COR-L47 (cell line): Measurements from ENCODE around the gene MACF1.
A peak's percentile ranks its signal among the peaks of the same experiment; 100 is the strongest.

Source experiments
- DNase-seq: peaks from one replicate; lab custom pipeline; 2025; lab: John Stamatoyannopoulos, UW

Gene MACF1

GRCh38 chr1:39395357-39395831, 190.9 kb downstream of the MACF1 start:
- DNase-seq: no peak

DNA sequence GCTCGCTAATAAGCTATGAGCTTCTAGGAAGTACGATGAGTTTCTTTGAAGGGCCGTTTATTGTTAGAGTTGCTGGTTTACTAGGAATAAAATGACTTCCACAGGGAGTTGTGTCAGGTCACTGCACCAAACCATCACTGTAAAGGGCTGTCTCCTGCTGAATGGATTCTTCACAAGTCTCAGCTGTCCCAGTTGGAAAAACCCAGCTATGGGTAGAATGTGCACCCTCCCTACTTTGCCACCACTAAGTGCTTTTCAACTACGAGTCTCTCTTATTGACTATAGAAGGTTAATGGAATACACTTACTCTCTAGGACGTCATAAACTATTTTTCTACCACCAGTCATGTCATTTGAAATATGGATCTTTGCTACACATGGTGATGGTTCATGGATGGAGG, 192.2 kb downstream of the MACF1 start:
- DNase-seq: no peak

GRCh38 chr1:39397487-39397886, 193.0 kb downstream of the MACF1 start:
- no peak for DNase-seq

DNA sequence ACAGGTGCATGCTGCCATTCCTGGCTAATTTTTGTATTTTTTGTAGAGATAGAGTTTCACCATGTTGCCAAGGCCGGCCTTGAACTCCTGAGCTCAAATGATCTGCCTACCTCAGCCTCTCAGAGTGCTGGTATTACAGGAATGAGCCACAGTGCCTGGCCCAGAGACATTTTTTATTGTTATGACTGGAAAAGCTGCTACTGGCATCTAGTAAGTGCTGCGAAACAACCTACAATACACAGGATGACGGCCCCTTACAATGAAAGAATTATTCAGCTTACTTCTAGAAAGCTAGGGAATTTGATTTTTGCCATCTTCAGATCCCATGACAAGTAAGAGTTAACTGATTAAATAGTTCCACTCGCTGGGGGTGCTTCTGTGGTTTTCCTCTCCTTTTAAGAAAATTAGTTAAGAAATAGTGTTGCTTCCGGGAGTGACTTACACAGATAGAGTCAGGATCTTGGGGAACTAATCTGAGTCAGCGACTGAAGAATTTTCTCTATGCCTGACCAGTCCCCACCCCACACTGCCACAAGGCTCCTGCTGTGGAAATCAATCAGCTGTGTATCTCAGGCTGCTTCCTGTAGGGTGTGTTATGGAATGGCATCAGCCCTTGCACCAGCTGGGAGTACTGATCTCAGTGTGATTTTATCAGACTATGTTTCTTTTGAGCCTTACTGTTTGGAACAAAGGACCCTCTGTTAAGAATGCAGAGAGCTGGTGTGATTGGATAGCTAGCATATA, 194.0 kb downstream of the MACF1 start:
- no peak for DNase-seq

DNA sequence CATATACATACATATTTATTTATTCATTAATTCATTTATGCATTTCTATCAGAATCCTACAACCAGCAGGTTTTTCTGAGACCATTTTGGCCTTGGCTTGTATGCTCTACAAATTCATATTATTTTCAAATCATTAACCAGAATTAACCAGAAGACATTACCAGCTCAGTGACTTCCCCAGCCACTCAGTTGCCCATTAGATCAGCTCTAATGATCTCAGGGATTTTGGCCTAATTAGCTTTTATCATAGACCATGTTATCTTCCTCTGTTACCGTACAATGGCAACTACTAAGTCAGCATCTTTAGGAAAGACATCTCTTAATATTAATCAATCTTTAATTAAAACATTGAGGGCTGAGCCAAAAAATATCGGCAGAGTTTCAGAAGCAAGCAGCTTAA, 196.6 kb downstream of the MACF1 start:
- no peak for DNase-seq

DNA sequence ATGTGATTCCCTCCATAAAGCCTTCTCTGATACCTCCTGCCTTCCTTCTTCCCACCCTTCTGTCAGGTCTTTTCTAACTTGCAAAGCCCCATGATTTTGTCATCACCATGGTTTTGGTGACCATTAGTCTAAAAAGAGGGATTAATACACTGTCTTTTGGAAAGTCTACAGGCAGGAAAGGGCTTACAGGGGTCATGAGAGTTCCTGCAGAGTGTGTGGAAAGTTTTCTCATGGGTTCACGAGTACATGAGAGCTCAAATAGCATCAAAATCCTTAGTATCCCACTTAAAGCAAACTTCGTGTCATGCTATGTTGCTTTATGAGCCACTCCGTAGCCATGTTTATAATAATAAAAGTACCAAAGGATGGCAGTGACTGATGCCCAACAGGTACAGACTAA, 200.4 kb downstream of the MACF1 start:
- DNase-seq: no peak

DNA sequence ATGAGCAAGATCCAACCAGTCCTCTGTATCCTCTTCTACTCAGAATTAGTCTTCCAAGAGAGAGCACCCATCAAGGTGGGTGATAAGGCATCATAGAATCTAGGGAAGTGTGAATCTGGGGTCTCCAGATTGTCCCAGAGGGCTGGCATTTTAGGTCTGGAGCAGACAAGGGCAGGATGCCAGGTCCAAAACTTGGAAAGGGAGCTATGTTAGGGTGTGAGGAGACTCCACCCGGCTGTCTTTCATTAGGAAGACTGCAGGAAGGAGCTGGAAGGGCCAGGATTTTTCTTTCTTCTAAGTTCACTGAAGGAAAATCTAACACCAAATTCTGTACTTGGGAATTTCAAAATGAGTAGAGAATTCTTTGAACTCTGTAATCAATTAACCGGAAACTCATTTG, 200.9 kb downstream of the MACF1 start:
- DNase-seq: no peak

DNA sequence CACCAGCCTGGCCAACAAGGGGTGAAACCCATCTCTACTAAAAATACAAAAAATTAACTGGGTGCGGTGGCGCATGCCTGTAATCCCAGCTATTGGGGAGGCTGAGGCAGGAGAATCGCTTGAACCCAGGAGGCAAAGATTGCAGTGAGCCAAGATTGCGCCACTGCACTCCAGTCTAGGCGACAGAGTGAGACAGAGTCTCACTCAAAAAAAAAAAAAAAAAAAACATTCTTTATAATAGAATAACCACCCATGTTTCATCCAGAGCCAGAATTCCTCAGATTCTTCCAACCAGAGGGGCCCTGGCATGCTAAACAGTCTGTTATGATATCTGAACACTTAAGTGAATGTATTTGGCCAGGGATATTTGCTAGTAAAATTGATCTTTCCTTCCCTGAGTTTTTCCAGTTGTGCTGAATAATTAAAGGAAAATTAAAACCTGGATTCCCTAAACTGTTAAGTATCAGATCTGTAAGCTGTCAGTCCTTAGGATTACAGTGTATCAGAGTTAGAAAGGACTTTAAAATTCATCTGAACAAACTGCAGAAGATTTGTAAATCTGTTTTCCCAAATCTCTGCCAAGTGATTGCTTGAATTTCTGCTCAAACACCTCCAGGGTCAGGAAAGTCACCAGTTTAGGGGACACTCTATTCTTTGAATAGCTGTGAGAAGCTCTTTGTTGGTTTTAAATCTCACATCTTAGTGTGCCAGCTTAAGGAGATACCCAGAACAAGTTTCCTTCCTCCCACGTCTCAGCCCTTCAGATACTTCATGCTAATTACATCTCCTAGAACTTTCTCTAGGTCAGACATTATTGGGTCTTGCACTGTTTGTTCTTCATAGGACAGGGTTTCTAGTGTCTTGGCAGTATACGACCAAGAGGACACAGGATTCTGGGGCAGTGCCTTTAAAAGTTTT, 202.3 kb downstream of the MACF1 start:
- no peak for DNase-seq

GRCh38 chr1:39407510-39407895, 203.0 kb downstream of the MACF1 start:
- no peak for DNase-seq

- DNase-seq: no peak
Observed at GRCh38 chr1:39407896-39408640, 203.6 kb downstream of the MACF1 start.

DNA sequence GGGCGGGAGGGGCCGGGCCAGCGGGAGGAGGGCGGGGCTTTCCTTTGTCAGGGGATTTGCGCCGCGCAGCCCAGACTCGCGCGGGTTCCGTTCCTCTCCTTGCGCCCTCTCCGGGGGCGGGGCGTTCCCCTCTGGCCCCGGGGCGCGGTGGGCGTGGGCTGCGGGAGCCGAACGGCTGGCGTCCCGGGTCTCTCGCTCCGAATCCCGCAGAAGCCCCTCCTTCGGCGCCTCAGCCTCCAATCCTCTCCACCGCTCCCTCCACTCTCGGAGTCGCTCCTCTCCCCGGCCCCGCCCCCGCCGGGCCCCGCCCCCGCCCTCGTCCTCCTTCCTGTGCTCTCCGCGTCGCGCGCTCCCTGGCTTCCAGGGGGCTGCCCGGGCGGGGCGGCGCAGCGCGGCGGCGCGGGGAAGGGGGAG, 204.2 kb downstream of the MACF1 start:
- DNase-seq: peak; percentile 88

GRCh38 chr1:39409055-39409816, 204.7 kb downstream of the MACF1 start:
- peak; percentile 13 for DNase-seq

GRCh38 chr1:39410915-39411436, 206.5 kb downstream of the MACF1 start:
- DNase-seq: peak; percentile 13

DNA sequence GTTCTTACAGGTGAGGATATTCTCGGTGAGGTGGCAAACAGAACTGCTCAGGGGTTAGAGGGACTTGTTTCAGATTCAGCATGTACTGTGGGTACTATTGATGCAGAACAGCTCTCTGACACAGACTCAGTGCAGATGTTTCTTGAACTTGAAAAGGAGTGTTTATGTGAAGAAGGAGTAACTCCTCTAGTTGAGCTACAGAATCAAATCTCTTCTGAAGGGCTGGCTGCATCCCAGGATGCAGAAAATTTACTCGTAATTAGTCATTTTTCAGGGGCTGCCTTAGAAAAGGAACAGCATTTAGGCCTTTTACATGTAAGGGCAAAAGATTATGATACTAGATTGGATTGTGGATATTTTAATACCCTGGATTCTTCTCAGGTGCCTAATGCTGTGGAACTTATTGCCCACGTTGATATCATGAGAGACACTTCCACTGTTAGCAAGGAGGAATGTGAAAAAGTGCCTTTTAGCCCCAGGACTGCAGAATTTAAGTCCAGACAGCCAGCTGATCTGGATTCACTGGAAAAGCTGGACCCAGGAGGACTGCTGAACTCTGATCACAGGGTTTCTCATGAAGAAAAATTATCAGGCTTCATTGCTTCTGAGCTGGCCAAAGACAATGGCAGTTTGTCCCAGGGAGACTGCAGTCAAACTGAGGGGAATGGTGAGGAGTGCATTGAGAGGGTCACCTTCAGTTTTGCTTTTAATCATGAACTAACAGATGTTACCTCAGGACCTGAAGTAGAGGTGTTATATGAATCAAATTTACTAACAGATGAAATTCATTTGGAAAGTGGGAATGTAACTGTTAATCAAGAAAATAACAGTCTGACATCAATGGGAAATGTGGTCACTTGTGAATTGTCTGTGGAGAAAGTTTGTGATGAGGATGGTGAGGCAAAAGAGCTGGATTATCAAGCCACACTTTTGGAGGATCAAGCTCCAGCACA, 207.3 kb downstream of the MACF1 start:
- no peak for DNase-seq

DNA sequence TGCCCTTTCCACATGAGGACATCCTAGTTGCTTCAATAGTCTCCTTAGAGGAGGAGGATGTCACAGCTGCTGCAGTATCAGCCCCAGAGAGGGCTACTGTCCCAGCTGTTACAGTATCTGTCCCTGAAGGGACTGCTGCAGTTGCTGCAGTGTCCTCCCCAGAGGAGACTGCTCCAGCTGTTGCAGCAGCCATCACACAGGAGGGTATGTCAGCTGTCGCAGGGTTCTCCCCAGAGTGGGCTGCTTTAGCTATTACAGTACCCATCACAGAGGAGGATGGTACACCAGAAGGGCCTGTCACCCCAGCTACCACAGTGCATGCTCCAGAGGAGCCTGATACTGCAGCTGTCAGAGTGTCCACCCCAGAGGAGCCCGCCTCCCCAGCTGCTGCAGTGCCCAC, 208.4 kb downstream of the MACF1 start:
- DNase-seq: no peak

- DNase-seq: no peak
Observed at GRCh38 chr1:39413902-39414528, 209.5 kb downstream of the MACF1 start.

GRCh38 chr1:39415553-39415952, 211.1 kb downstream of the MACF1 start:
- DNase-seq: no peak

DNA sequence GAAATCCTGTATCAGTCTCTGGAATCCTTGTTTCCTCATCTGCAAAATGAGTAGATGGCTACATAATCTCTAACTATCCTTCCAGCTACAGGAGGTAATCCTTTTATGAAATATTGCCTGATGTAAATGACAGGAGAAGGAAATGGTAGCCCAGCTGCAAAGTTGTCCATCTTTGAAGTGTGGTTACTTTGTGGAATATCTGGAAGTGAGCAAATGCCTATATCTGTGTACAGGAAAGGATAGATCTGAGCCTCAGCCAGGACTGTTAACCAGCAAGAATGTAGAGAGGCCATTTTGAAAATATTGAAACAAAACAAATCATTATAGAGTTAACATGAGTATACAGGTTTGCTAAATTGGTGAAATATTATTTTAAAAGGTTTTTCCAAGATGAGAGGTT, 212.1 kb downstream of the MACF1 start:
- no peak for DNase-seq

- no peak for DNase-seq
Observed at GRCh38 chr1:39418236-39418635, 213.7 kb downstream of the MACF1 start.

GRCh38 chr1:39420493-39420892, 216.0 kb downstream of the MACF1 start:
- DNase-seq: no peak
